AG04450 (cell line): ENCODE measurements around the gene CRABP1. TPM values are rescaled to one million over a fixed set of nuclear protein-coding genes. Genes with fewer than 3 reads are reported as not detected.

ENCODE experiments used
- CTCF ChIA-PET: fragments of 300-600, 350-600 bp; formaldehyde crosslinking; extraction: SDS; loops from one replicate; lab custom pipeline; 2022; ENCODE audit warnings: antibody characterized with exemption, inconsistent platforms; lab: Charles Lee
- POLR2A ChIA-PET: fragments of 350-600 bp; formaldehyde crosslinking; extraction: SDS; loops from one replicate; lab custom pipeline; 2021; ENCODE audit warnings: antibody characterized with exemption, inconsistent platforms; lab: Yijun Ruan, JAX
- DNase-seq: peaks from one replicate; pipeline ENCODE4 v3.0.0-alpha.2; 2011; ENCODE audit warnings: low read depth, low spot score
- H3K27ac ChIP-seq: one replicate; pipeline ENCODE4 v1.5.1; 2012; ENCODE audit warnings: low read depth, low read length, control low read depth
- H3K27me3 ChIP-seq: one replicate; pipeline ENCODE4 v1.6.0; 2012; ENCODE audit warnings: low read length; ENCODE audit not compliant: control insufficient read depth, insufficient read depth
- H3K4me3 ChIP-seq: 2 replicates; pipeline ENCODE4 v1.5.1; 2011; ENCODE audit warnings: mild to moderate bottlenecking, low read depth, low read length, control low read depth
- H3K9me3 ChIP-seq: 2 replicates; pipeline ENCODE4 v1.5.1; 2012; ENCODE audit warnings: low read length; ENCODE audit not compliant: control insufficient read depth, insufficient read depth
- polyA plus RNA-seq: library from polyadenylated mRNA; depleted of rRNA; stranded (reverse); fragments of >200 nt; gene quantifications from 2 replicates; pipeline ENCODE4 v1.2.3, GENCODE V29; 2011; rRNA removed
- small RNA-seq: library from RNA; depleted of rRNA; stranded (forward); fragments of <200 nt; gene quantifications from one replicate; pipeline ENCODE3, GENCODE V24; 2012; ENCODE audit warnings: low read depth; ENCODE audit not compliant: insufficient read length
- TF ChIP-seq, protein P1 (sequence below): IDR thresholded peaks from 2 replicates; pipeline ENCODE4 v1.5.1; 2011; ENCODE audit warnings: low read depth, low read length, control low read depth, inconsistent platforms

CRABP1 gene
- polyA plus RNA-seq, 1 experiment = not detected

- ChIA-PET CTCF (interaction anchor here (1.1 to 1.9 kb wide), 3 partner anchors 21 to 27 kb away, joined by 3 to 14 read pairs (median 7); no protein-coding TSS in a partner anchor), POLR2A (no interaction called here)
- no peak for DNase-seq
- TF ChIP-seq, protein P1, sequence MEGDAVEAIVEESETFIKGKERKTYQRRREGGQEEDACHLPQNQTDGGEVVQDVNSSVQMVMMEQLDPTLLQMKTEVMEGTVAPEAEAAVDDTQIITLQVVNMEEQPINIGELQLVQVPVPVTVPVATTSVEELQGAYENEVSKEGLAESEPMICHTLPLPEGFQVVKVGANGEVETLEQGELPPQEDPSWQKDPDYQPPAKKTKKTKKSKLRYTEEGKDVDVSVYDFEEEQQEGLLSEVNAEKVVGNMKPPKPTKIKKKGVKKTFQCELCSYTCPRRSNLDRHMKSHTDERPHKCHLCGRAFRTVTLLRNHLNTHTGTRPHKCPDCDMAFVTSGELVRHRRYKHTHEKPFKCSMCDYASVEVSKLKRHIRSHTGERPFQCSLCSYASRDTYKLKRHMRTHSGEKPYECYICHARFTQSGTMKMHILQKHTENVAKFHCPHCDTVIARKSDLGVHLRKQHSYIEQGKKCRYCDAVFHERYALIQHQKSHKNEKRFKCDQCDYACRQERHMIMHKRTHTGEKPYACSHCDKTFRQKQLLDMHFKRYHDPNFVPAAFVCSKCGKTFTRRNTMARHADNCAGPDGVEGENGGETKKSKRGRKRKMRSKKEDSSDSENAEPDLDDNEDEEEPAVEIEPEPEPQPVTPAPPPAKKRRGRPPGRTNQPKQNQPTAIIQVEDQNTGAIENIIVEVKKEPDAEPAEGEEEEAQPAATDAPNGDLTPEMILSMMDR = no peak
- Histone ChIP-seq H3K27ac (no peak overlapping the region), H3K27me3 (peaks cover 30% of the 10 kb centered on the region), H3K9me3 (no peaks in the 10 kb centered on the region), H3K4me3 (no peak overlapping the region)
Observed at GRCh38 chr15:78397382-78397781, 57.2 kb downstream of the CRABP1 start.

Small RNA genes within 50 kb of the gene (small RNA-seq; reads per million reads assigned to genes)
- gene AC090607.5 = not detected

Other genes with a start within 250 kb of the CRABP1 start
- gene SH2D7, start 247.8 kb upstream of the CRABP1 start, polyA plus RNA-seq = 0.04 TPM in 1 of 2 replicates, not detected in the other
- 2.7 and 3.7 TPM in 2 replicates for gene CIB2, start 208.9 kb upstream of the CRABP1 start, polyA plus RNA-seq
- 57.0 and 69.1 TPM in 2 replicates for gene IDH3A, start 191.0 kb upstream of the CRABP1 start, polyA plus RNA-seq
- gene ACSBG1, start 105.8 kb upstream of the CRABP1 start, polyA plus RNA-seq = 0.02 TPM in 1 of 2 replicates, not detected in the other
- 2.1 and 2.5 TPM in 2 replicates for gene DNAJA4, start 75.8 kb upstream of the CRABP1 start, polyA plus RNA-seq
- gene SKIC8, start 40.7 kb upstream of the CRABP1 start, polyA plus RNA-seq = 78.1 and 92.0 TPM in 2 replicates
- 21.5 and 30.4 TPM in 2 replicates for gene IREB2, start 97.9 kb downstream of the CRABP1 start, polyA plus RNA-seq
- gene HYKK, start 167.2 kb downstream of the CRABP1 start, polyA plus RNA-seq = 3.6 and 4.1 TPM in 2 replicates
- 270 and 395 TPM in 2 replicates for gene PSMA4, start 200.1 kb downstream of the CRABP1 start, polyA plus RNA-seq
- gene CHRNA5, start 225.2 kb downstream of the CRABP1 start, polyA plus RNA-seq = 4.3 and 5.2 TPM in 2 replicates